ENCODE data around the gene GPC1. TPM values are rescaled to one million over a fixed set of nuclear protein-coding genes. Genes with fewer than 3 reads are reported as not detected.

GPC1 gene
- total and polyA plus RNA-seq, 2 donors (not counting 3 experiments of a cell fraction or from before 2014, with no cell fraction given), result 9.6 to 31.1 TPM

- TF ChIP-seq CTCF (IDR thresholded peaks at IDR 0.05; ENCODE audit: extremely low read depth in 1 of 2, insufficient read depth in 1 of 2, low read depth in 1 of 2, low read length in 2 of 2) (no peak), GATA2 (IDR thresholded peaks at IDR 0.05; ENCODE audit: insufficient read depth, insufficient read length, low read depth, low read length) (no peak), MAX (IDR thresholded peaks at IDR 0.05; ENCODE audit: insufficient read depth, insufficient read length) (no peak), POLR2AphosphoS5 (IDR thresholded peaks at IDR 0.05; ENCODE audit: insufficient read depth, low read depth, low read length) (no peak), EZH2 (IDR thresholded peaks at IDR 0.05; ENCODE audit: borderline replicate concordance, low read depth, low read length, severe bottlenecking) (no peak), MYC (IDR thresholded peaks at IDR 0.05; ENCODE audit: low read depth, low read length) (no peak), FOS (IDR thresholded peaks at IDR 0.05; ENCODE audit: borderline replicate concordance, insufficient read depth, low read length) (no peak), POLR2A (IDR thresholded peaks at IDR 0.05; ENCODE audit: low read depth, low read length) (no peak), JUN (IDR thresholded peaks at IDR 0.05; ENCODE audit: borderline replicate concordance, insufficient read depth, insufficient read length, low read depth) (no peak)
- Histone ChIP-seq H3K4me3 (replicated peaks in 1 of 3; ENCODE audit: insufficient read depth in 1 of 3, low read depth in 1 of 3, low read length in 3 of 3) (no peak overlapping the region), H3K36me3 (ENCODE audit: control insufficient read depth in 2 of 2, extremely low read depth in 1 of 2, insufficient read depth in 2 of 2, low read length in 2 of 2) (no peaks in the 10 kb centered on the region), H3K9me1 (replicated peaks; ENCODE audit: control insufficient read depth, extremely low read depth, insufficient read depth, low read length) (no peaks in the 10 kb centered on the region), H3K79me2 (ENCODE audit: control insufficient read depth, insufficient read depth, low read length) (no peaks in the 10 kb centered on the region), H3K27ac (ENCODE audit: insufficient read depth, low read depth, low read length) (no peak overlapping the region), H4K20me1 (replicated peaks; ENCODE audit: control insufficient read depth, extremely low read depth, insufficient read depth, low read length) (no peaks in the 10 kb centered on the region), H3K27me3 (ENCODE audit: control insufficient read depth in 2 of 2, insufficient read depth in 2 of 2, low read length in 2 of 2) (peaks cover 22 to 24% of the 10 kb centered on the region in 2 experiments), H3K9me3 (replicated peaks; ENCODE audit: control insufficient read depth, insufficient read depth, low read length) (no peaks in the 10 kb centered on the region), H2AFZ (ENCODE audit: low read depth, low read length) (no peak overlapping the region), H3K4me2 (ENCODE audit: insufficient read depth, low read length) (no peak overlapping the region), H3K4me1 (ENCODE audit: control insufficient read depth, extremely low read depth, insufficient read depth, low read length) (no peaks in the 10 kb centered on the region), H3K9ac (replicated peaks; ENCODE audit: extremely low read depth, insufficient read depth, low read length) (no peak overlapping the region)
- intact Hi-C loops (cut with micrococcal nuclease), result no loop called here
- dilution Hi-C loops (cut with MboI; ENCODE audit: extremely low pct_ligation_motif_present, low sequenced_read_pairs), result no loop called here
- no peak for FAIRE-seq
- ChIA-PET CTCF (no interaction called here), POLR2A (no interaction called here)
- BruUV-seq (replicated peaks), result no TSS peak
- DNase-seq (ENCODE audit: low read depth, low spot score), result no peak
Observed at GRCh38 chr2:240456447-240457222, 21.2 kb downstream of the GPC1 start.
